Parathyroid adenoma (tissue), 2 donors: ENCODE results near the gene KRT73.

Experiments
- H2AFZ ChIP-seq: fragments of 300-600 bp; sonication (generic); one replicate; pipeline ENCODE4 v1.7.0; 2017; ENCODE audit warnings: antibody characterized with exemption, mild to moderate bottlenecking
- H3K27ac ChIP-seq: fragments of 300-600 bp; sonication (generic); one replicate; pipeline ENCODE4 v1.7.0; 2017
- H3K27me3 ChIP-seq: fragments of 300-600 bp; sonication (generic); one replicate; pipeline ENCODE4 v1.7.0; 2017; ENCODE audit warnings: low read length; ENCODE audit not compliant: control insufficient read depth, insufficient read depth
- H3K36me3 ChIP-seq: fragments of 300-600 bp; sonication (generic); one replicate; pipeline ENCODE4 v1.7.0; 2017; ENCODE audit warnings: low read length; ENCODE audit not compliant: control insufficient read depth, insufficient read depth
- H3K4me1 ChIP-seq: fragments of 300-600 bp; sonication (generic); one replicate; pipeline ENCODE4 v1.7.0; 2017; ENCODE audit warnings: control low read depth
- H3K4me2 ChIP-seq: fragments of 300-600 bp; sonication (generic); one replicate; pipeline ENCODE4 v1.7.0; 2017; ENCODE audit warnings: low read length
- H3K4me3 ChIP-seq: fragments of 300-600 bp; sonication (generic); one replicate; pipeline ENCODE4 v1.7.0; 2017; ENCODE audit warnings: low read depth, low read length
- H3K79me2 ChIP-seq: fragments of 300-600 bp; sonication (generic); one replicate; pipeline ENCODE4 v1.7.0; 2017; ENCODE audit warnings: control low read depth
- H3K9ac ChIP-seq: fragments of 300-600 bp; sonication (generic); one replicate; pipeline ENCODE4 v1.7.0; 2017; ENCODE audit warnings: mild to moderate bottlenecking
- H3K9me3 ChIP-seq: fragments of 300-600 bp; sonication (generic); one replicate; pipeline ENCODE4 v1.7.0; 2017; ENCODE audit warnings: low read length; ENCODE audit not compliant: control insufficient read depth
- CTCF ChIP-seq: fragments of 300-600 bp; sonication (generic); IDR thresholded peaks from one replicate; pipeline ENCODE4 v1.7.0; 2017; ENCODE audit warnings: antibody characterized with exemption, mild to moderate bottlenecking
- donor health status: primary hyperparathyroidism.

Gene KRT73

GRCh38 chr12:52615208-52615868 lies 3.0 kb downstream of the KRT73 start:
- H3K4me3 ChIP-seq, result no peak overlapping the region
- H3K4me1 ChIP-seq, result no peaks in the 10 kb centered on the region
- H3K9ac ChIP-seq, result no peak overlapping the region
- TF ChIP-seq CTCF, result no peak
- no peaks in the 10 kb centered on the region for H3K36me3 ChIP-seq
- no peak overlapping the region for H3K4me2 ChIP-seq
- no peaks in the 10 kb centered on the region for H3K27me3 ChIP-seq
- no peaks in the 10 kb centered on the region for H3K9me3 ChIP-seq
- no peak overlapping the region for H3K27ac ChIP-seq
- no peak overlapping the region for H2AFZ ChIP-seq
- H3K79me2 ChIP-seq, result no peaks in the 10 kb centered on the region

- Histone ChIP-seq H3K79me2 (no peaks in the 10 kb centered on the region), H3K27me3 (no peaks in the 10 kb centered on the region)
Measured at GRCh38 chr12:52614381-52615207, 3.8 kb downstream of the KRT73 start.

GRCh38 chr12:52613384-52614030 lies 4.9 kb downstream of the KRT73 start:
- H3K27me3 ChIP-seq, result no peaks in the 10 kb centered on the region
- TF ChIP-seq CTCF, result no peak
- H3K27ac ChIP-seq, result no peak overlapping the region

More at GRCh38 chr12:52614381-52615207, 3.8 kb downstream of the KRT73 start:
- Histone ChIP-seq H3K9me3 (no peaks in the 10 kb centered on the region), H3K4me3 (no peak overlapping the region), H3K27ac (no peak overlapping the region), H3K9ac (no peak overlapping the region), H3K4me2 (no peak overlapping the region), H3K36me3 (no peaks in the 10 kb centered on the region), H3K4me1 (no peaks in the 10 kb centered on the region), H2AFZ (no peak overlapping the region)
- no peak for TF ChIP-seq CTCF

GRCh38 chr12:52612431-52613383 lies 5.7 kb downstream of the KRT73 start:
- TF ChIP-seq CTCF, result no peak
- no peak overlapping the region for H3K4me2 ChIP-seq
- H3K36me3 ChIP-seq, result no peaks in the 10 kb centered on the region
- no peak overlapping the region for H3K9ac ChIP-seq
- H3K4me3 ChIP-seq, result no peak overlapping the region
- H2AFZ ChIP-seq, result no peak overlapping the region
- H3K4me1 ChIP-seq, result no peaks in the 10 kb centered on the region
- H3K79me2 ChIP-seq, result no peaks in the 10 kb centered on the region
- no peaks in the 10 kb centered on the region for H3K27me3 ChIP-seq
- no peaks in the 10 kb centered on the region for H3K9me3 ChIP-seq
- H3K27ac ChIP-seq, result no peak overlapping the region

More at GRCh38 chr12:52613384-52614030, 4.9 kb downstream of the KRT73 start:
- H3K9me3 ChIP-seq, result no peaks in the 10 kb centered on the region
- no peaks in the 10 kb centered on the region for H3K36me3 ChIP-seq
- no peak overlapping the region for H3K4me2 ChIP-seq
- no peaks in the 10 kb centered on the region for H3K79me2 ChIP-seq
- no peak overlapping the region for H2AFZ ChIP-seq
- H3K9ac ChIP-seq, result no peak overlapping the region
- no peak overlapping the region for H3K4me3 ChIP-seq
- no peaks in the 10 kb centered on the region for H3K4me1 ChIP-seq
